ENCODE measurements around the gene FDX1.

FDX1 gene

DNA sequence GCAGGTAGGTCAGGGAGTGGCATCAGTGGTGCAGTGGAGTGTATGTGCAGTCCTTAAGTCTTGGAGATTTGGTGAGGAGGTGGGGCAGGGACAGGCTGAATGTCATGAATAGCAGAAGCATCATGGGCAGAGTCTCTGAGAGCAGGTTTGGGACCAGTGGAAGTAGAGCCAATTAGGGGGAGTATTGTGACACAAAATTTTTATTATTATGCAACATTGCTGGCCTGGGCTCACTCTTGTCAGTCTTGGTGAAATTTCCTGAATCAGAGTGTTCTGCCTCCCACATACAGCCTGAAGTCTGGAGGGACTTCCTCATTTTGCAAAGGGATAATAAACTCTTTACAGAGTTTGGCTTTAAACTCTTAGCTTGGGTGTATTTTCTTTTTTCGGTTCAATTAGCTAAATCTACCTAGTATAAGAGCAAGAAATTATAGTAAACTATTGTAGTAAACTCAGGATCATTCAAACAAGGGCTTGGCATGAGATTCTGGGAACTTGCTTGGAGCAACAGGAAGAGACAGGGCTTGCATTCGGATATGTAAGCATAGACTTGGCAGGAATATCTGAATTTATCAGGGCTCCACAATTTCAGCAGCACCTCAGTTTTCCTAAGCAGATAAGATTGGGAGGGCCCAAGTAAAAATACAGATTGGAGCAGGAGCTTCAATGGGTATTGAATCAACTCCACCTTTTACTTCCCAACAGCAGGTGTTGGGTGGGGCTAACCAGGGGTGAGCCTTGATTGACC is 67.7 kb downstream of the FDX1 start:
- TF ChIP-seq ZNF274 (IDR thresholded peaks at IDR 0.05; ENCODE audit: low read depth, low read length), result no peak
- H3K4me3 ChIP-seq (ENCODE audit: low read length), result no peak overlapping the region

DNA sequence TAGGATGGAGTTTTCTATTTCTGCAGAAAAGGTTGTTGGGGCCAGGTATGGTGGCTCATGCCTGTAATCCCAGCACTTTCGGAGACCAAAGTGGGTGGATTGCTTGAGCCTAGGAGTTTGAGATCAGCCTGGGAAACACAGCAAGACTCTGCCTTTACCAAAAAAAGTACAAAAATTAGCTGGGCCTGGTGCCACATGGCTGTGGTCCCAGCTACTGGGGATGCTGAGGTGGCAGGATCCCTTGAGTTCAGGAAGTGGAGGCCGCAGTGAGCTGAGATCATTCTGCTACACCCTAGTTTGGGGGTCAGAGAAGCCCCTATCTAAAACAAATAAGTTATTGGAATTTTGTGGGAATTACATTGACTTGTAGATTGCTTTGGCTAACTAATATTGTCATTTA is 71.7 kb downstream of the FDX1 start:
- H3K4me3 ChIP-seq (ENCODE audit: low read length), result no peak overlapping the region
- no peak for TF ChIP-seq ZNF274 (IDR thresholded peaks at IDR 0.05; ENCODE audit: low read depth, low read length)

DNA sequence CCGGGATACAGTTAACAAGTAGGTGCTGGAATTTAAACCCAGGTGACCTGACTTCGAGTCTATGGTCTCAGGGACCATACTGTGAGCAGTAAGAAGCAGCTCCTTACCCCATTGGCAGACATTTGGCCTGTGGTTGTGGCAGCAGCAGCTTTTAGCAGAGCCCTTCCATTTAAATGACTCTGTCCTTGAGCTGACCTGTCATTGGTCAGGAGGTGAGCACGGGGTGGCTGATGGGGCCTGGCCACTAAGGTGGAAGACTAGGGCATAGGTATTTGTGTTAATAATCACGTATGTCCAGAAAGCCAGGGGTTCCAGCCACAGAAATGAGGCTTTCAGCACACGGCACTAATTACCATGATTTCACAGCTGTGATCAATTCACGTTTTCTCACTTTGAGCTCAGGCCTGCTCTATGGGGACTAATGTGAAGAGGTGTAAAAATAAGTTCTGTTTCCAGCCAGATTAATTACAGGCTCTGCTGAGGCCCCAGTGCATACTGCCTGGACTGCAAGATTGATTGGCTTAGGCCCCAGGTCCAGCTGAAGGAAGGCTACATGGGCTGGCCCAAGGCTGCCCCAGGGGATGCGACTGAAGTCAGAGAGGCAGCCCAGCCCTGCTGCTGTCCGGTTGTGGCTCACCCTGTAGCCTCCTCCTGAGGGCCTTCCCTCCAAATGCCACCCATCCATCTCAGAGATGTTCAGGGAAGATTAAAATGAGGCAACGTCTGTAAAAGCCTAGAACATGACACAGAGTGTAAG is 76.0 kb downstream of the FDX1 start:
- TF ChIP-seq ZNF274 (IDR thresholded peaks at IDR 0.05; ENCODE audit: low read depth, low read length), result no peak
- H3K4me3 ChIP-seq (ENCODE audit: low read length), result no peak overlapping the region

DNA sequence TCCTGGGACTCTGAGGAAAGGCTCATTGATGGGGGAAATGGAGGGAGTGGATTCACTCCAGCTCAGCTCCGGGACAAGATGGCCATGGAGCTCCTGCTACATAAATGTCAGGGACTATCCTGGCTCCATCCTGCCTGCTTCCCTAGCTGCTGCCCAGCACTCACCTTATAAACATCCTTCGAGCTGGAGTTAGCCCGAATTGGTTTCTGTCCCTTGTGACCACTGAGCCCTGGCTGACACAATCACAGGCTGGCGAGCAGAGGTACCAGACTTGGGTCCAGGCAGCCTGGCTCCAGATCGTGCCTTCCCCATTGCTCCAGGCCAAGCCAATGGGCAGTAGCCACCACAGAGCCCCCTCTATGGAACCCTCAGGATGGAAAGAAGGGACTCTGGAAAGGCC is 77.6 kb downstream of the FDX1 start:
- no peak for TF ChIP-seq ZNF274 (IDR thresholded peaks at IDR 0.05; ENCODE audit: low read depth, low read length)

DNA sequence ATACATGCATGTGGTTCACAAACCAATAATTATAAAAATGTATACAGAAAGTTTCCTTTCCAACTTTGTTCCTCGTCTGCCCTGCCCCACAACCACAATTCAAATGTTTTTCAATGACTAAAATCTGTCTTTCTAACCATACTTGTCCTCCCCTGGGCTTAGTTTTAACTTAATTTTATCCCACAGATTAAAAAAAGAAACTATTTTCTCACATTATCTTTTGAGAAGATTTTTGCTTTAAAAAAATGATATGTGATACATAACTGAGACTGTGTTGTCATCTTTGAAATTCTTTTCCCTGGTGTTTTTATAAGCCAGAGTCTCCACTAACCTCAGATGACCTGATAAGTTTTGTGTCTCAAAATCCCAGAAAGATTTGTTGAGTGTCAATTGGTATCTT is 79.0 kb downstream of the FDX1 start:
- TF ChIP-seq ZNF274 (IDR thresholded peaks at IDR 0.05; ENCODE audit: low read depth, low read length), result no peak
- H3K4me3 ChIP-seq (ENCODE audit: low read length), result no peak overlapping the region

More for the DNA sequence above, 77.6 kb downstream of the FDX1 start:
- no peak overlapping the region for H3K4me3 ChIP-seq (ENCODE audit: low read length)

DNA sequence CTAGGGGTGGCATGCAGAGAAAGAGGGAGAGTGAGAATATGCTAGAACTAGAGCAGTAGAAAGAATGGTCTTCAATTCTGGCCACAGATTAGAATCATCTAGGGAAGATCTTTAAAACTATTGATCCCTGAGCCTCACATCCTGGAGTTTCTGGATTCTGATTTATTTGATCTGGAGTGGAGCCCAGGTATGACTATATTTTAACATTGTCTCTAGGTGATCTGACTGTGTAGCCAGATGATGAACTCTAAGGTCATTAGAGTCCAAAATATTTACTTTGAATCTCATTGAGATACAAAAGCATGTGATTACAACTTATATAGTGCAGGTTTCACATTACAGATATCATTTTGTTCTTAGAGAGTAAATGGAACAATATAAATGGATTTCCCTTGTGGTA is 79.7 kb downstream of the FDX1 start:
- H3K4me3 ChIP-seq (ENCODE audit: low read length), result no peak overlapping the region
- TF ChIP-seq ZNF274 (IDR thresholded peaks at IDR 0.05; ENCODE audit: low read depth, low read length), result no peak

DNA sequence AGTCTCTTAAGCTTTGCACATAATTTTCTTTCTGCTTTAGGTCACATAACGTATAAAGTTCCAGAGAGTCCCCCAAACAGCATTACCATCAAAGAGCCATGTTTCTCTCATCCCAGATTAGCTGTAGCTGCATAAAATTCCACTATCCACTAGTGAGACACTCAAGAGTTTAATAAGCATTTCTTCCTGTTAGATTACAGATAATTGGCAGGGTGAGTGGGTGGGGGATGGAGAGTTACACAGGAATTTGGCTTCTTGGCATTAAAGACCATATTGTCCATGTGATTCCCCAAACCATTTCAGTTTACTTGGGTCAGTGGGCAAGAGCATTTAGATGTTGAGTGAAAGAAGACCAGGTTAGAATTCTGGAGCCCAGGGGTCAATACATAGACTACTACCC is 82.3 kb downstream of the FDX1 start:
- TF ChIP-seq ZNF274 (IDR thresholded peaks at IDR 0.05; ENCODE audit: low read depth, low read length), result no peak
- no peak overlapping the region for H3K4me3 ChIP-seq (ENCODE audit: low read length)

DNA sequence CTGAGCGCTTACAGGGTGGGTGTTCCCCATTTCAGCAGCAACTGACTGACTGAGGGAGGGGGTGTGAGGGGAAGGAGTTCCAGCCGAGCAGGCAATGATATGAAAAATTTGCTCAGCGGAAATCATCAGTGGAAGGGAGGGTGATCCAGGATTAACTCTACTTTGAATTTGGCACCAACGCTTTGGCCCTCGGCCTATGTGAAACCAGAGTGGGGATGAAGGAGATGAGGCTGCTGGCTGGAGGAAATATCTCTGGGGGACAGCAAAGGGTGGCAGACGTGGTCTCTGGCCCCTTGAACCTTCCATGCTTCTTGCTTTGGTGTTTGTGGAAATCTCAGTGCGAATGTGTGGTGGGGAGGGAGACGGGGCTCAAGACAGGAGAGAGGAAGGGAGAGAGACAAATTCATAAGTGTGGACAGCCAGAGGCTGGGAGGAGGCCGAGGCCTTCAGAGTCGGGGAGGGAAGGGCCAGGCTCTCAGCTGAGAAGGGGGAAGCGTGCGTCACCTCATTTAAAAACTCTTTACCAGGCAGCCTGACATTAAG is 83.6 kb downstream of the FDX1 start:
- H3K4me3 ChIP-seq (ENCODE audit: low read length), result no peak overlapping the region
- no peak for TF ChIP-seq ZNF274 (IDR thresholded peaks at IDR 0.05; ENCODE audit: low read depth, low read length)

DNA sequence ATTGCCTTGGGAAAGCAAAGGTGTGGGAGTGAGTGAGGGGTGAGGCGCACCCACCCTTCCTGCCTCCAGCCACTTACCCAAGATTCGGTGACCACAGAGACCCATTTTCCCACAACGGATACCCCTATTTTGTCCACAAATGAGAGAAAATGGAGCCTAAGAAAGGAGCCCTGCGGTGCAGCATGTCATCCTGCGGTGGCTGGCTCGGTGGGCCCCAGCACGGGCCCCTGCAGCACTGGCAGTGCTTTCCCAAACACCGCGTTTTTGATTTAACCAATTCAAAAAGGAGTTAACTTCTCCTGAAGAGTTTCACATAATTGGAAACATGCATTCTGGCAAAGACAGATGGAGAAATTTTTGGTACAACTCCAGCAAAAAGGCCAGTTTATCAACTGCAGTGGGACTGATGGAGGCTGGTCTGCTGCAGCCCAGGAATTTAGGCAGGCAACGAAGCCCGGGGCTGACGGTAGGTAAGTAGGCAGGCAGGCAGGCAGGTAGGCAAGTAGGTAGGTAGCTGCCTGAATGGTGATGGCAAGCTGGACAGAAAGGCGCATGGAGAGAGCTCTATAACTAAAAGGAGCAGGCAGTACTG is 84.2 kb downstream of the FDX1 start:
- TF ChIP-seq ZNF274 (IDR thresholded peaks at IDR 0.05; ENCODE audit: low read depth, low read length), result no peak
- H3K4me3 ChIP-seq (ENCODE audit: low read length), result no peak overlapping the region

Measured in GM08714 (cell line).